ENCODE measurements around the gene MNAT1.

MNAT1 gene

GRCh38 chr14:60838601-60839000 is 104.0 kb downstream of the MNAT1 start (continued):
- TF ChIP-seq HOXA7 (CRISPR knock-in tag; IDR thresholded peaks at IDR 0.05; ENCODE audit: borderline replicate concordance) (no peak), ZNF514 (tag by site-specific recombination; IDR thresholded peaks at IDR 0.05) (no peak), OSR2 (tag by site-specific recombination; IDR thresholded peaks at IDR 0.05) (no peak), ZNF768 (tag by site-specific recombination; IDR thresholded peaks at IDR 0.05) (no peak), ZNF324 (tag by site-specific recombination; IDR thresholded peaks at IDR 0.05) (no peak), ZNF513 (tag by site-specific recombination; IDR thresholded peaks at IDR 0.05) (no peak), ZNF596 (tag by site-specific recombination; IDR thresholded peaks at IDR 0.05) (no peak), ZNF280D (tag by site-specific recombination; IDR thresholded peaks at IDR 0.05) (no peak), ZNF280C (tag by site-specific recombination; IDR thresholded peaks at IDR 0.05) (no peak)

- Histone ChIP-seq H3K9me3 (ENCODE audit: control insufficient read depth, insufficient read depth, low read depth, low read length) (no peaks in the 10 kb centered on the region), H3K27ac (ENCODE audit: extremely low read depth, low read depth, low read length) (no peak overlapping the region), H3K4me1 (ENCODE audit: control insufficient read depth, insufficient read depth, low read length) (no peaks in the 10 kb centered on the region), H3K36me3 (ENCODE audit: control insufficient read depth in 2 of 2, insufficient read depth in 1 of 2, low read length in 2 of 2) (peaks cover 5 to 28% of the 10 kb centered on the region in 2 experiments; a peak in 2 of 3 replicates), H3K4me3 (ENCODE audit: low read depth, low read length) (no peak overlapping the region)
- TF ChIP-seq ZIC2 (tag by site-specific recombination; IDR thresholded peaks at IDR 0.05) (peak; percentile 40), KLF10 (tag by site-specific recombination; IDR thresholded peaks at IDR 0.05) (no peak)
- ChIA-PET POLR2A (no interaction called here), CTCF (no interaction called here)
Observed at GRCh38 chr14:60839057-60839456, 104.5 kb downstream of the MNAT1 start.

- Histone ChIP-seq H3K4me1 (ENCODE audit: control insufficient read depth, insufficient read depth, low read length) (no peaks in the 10 kb centered on the region), H3K4me3 (ENCODE audit: low read depth, low read length) (no peak overlapping the region), H3K27ac (ENCODE audit: extremely low read depth, low read depth, low read length) (no peak overlapping the region), H3K9me3 (ENCODE audit: control insufficient read depth, insufficient read depth, low read depth, low read length) (no peaks in the 10 kb centered on the region), H3K36me3 (ENCODE audit: control insufficient read depth in 2 of 2, insufficient read depth in 1 of 2, low read length in 2 of 2) (peaks cover 5 to 28% of the 10 kb centered on the region in 2 experiments; a peak in 2 of 3 replicates)
- CTCF ChIA-PET, result no interaction called here
- POLR2A ChIA-PET, result no interaction called here
- TF ChIP-seq KLF1 (tag by site-specific recombination; IDR thresholded peaks at IDR 0.05) (no peak), ZFP41 (tag by site-specific recombination; IDR thresholded peaks at IDR 0.05; ENCODE audit: borderline replicate concordance) (no peak), ZNF426 (tag by site-specific recombination; IDR thresholded peaks at IDR 0.05) (no peak), REST (tag by site-specific recombination; IDR thresholded peaks at IDR 0.05) (no peak), ZNF555 (tag by site-specific recombination; conservative IDR thresholded peaks at IDR 0.05) (no peak), ZNF174 (tag by site-specific recombination; IDR thresholded peaks at IDR 0.05) (no peak), ZNF341 (tag by site-specific recombination; IDR thresholded peaks at IDR 0.05; ENCODE audit: low read depth) (no peak), ZNF37A (tag by site-specific recombination; IDR thresholded peaks at IDR 0.05) (no peak), HOXC10 (CRISPR knock-in tag; IDR thresholded peaks at IDR 0.05) (no peak), ZNF549 (tag by site-specific recombination; IDR thresholded peaks at IDR 0.05) (no peak), ZNF558 (tag by site-specific recombination; IDR thresholded peaks at IDR 0.05) (no peak), ZBTB17 (tag by site-specific recombination; IDR thresholded peaks at IDR 0.05) (no peak), ZNF138 (tag by site-specific recombination; IDR thresholded peaks at IDR 0.05; ENCODE audit: borderline replicate concordance) (no peak)
Observed at GRCh38 chr14:60839657-60840056, 105.1 kb downstream of the MNAT1 start.

Measured in HEK293 (cell line).